ENCODE data around the gene HEXA. TPM values are rescaled to one million over a fixed set of nuclear protein-coding genes. Genes with fewer than 3 reads are reported as not detected.

HEXA gene
- polyA plus RNA-seq, 2 of the 4 experiments (the other 2 are of a cell fraction), result 112 to 148 TPM

- TF ChIP-seq BCL3 (IDR thresholded peaks at IDR 0.05), result no peak
- TF ChIP-seq MAZ (IDR thresholded peaks at IDR 0.05; ENCODE audit: borderline replicate concordance, low read depth, low read length), result no peak
- no peak for TF ChIP-seq ZC3H11A (IDR thresholded peaks at IDR 0.05)
- TF ChIP-seq RCOR1 (IDR thresholded peaks at IDR 0.05; ENCODE audit: low read depth, low read length), result no peak
- no peak for TF ChIP-seq ZFP36 (IDR thresholded peaks at IDR 0.05; ENCODE audit: borderline replicate concordance, partially characterized antibody)
- TF ChIP-seq HOXA7 (CRISPR knock-in tag; IDR thresholded peaks at IDR 0.05), result no peak
- TF ChIP-seq KDM5A (IDR thresholded peaks at IDR 0.05), result no peak
- TF ChIP-seq MYC (IDR thresholded peaks at IDR 0.05; ENCODE audit: borderline replicate concordance, low read length), result no peak
- TF ChIP-seq NR3C1 (IDR thresholded peaks at IDR 0.05), result no peak
- TF ChIP-seq EHF (CRISPR knock-in tag; IDR thresholded peaks at IDR 0.05), result no peak
- TF ChIP-seq CBX2 (IDR thresholded peaks at IDR 0.05; ENCODE audit: borderline replicate concordance, low read depth), result no peak
- TF ChIP-seq REST (IDR thresholded peaks at IDR 0.05), result no peak
- no peak for TF ChIP-seq MAFK (IDR thresholded peaks at IDR 0.05; ENCODE audit: partially characterized antibody)
- no peak for TF ChIP-seq ZNF302 (CRISPR knock-in tag; IDR thresholded peaks at IDR 0.05)
- TF ChIP-seq GATA3 (IDR thresholded peaks at IDR 0.05; ENCODE audit: borderline replicate concordance), result no peak
- no peak for TF ChIP-seq EHMT2 (IDR thresholded peaks at IDR 0.05; ENCODE audit: low read depth)
- no peak for TF ChIP-seq RAD21 (conservative IDR thresholded peaks at IDR 0.05 in 1 of 2, IDR thresholded peaks at IDR 0.05 in 1 of 2)
- no peak for TF ChIP-seq FOXS1 (CRISPR knock-in tag; IDR thresholded peaks at IDR 0.05)
- TF ChIP-seq HDAC2 (IDR thresholded peaks at IDR 0.05), result no peak
- no peak for TF ChIP-seq ZSCAN20 (CRISPR knock-in tag; IDR thresholded peaks at IDR 0.05)
- Histone ChIP-seq H3K9me3 (no peaks in the 10 kb centered on the region), H3K4me2 (no peak overlapping the region), H3K27ac (no peak overlapping the region), H3K4me1 (peaks cover 17% of the 10 kb centered on the region), H3K4me3 (no peak overlapping the region)
- FAIRE-seq (no peak), ATAC-seq (no peak), DNase-seq (ENCODE audit: low read depth in 1 of 2, low spot score in 1 of 2) (no peak)
- ChIA-PET CTCF (interaction anchor here (0.6 to 1.5 kb wide), 2 partner anchors 57 to 226 kb away, joined by 3 read pairs; no protein-coding TSS in a partner anchor), POLR2A (no interaction called here)
- 81% methylated on average over 1 of the region's 1 CpG for WGBS (ENCODE audit: missing lambda C conversion rate)
These were observed 5.8 kb downstream of the HEXA start for GRCh38 chr15:72369964-72370363.

- ChIA-PET CTCF (interaction anchor here (0.6 to 1.7 kb wide), 6 partner anchors 8 to 309 kb away, joined by 3 to 5 read pairs (median 3); no protein-coding TSS in a partner anchor), POLR2A (no interaction called here)
- DNase-seq (ENCODE audit: low read depth in 1 of 2, low spot score in 1 of 2), result no peak
- ATAC-seq, result no peak
- TF ChIP-seq MAFK (IDR thresholded peaks at IDR 0.05; ENCODE audit: partially characterized antibody) (no peak), RARB (CRISPR knock-in tag; IDR thresholded peaks at IDR 0.05) (no peak), HOXB13 (CRISPR knock-in tag; IDR thresholded peaks at IDR 0.05; ENCODE audit: low read depth) (no peak), HOXB5 (CRISPR knock-in tag; IDR thresholded peaks at IDR 0.05) (no peak), FOSL2 (IDR thresholded peaks at IDR 0.05) (no peak), FOSL2 (CRISPR knock-in tag; IDR thresholded peaks at IDR 0.05) (no peak), POLR2A (IDR thresholded peaks at IDR 0.05; ENCODE audit: low read length) (no peak)
- H3K4me3 ChIP-seq, result no peak overlapping the region
- H3K4me1 ChIP-seq, result peaks cover 7% of the 10 kb centered on the region; the same call in 1 of the 3 replicates
- H3K9me3 ChIP-seq, result no peaks in the 10 kb centered on the region
- 87% methylated on average over 2 of the region's 2 CpGs for WGBS (ENCODE audit: missing lambda C conversion rate)
- H3K27ac ChIP-seq, result no peak overlapping the region
- no peak overlapping the region for H3K4me2 ChIP-seq
- FAIRE-seq, result no peak
These were observed 6.9 kb downstream of the HEXA start for GRCh38 chr15:72368899-72369298.

Data from A549 (cell line).